Measurements from ENCODE around the gene TJAP1. TPM values are rescaled to one million over a fixed set of nuclear protein-coding genes. Genes with fewer than 3 reads are reported as not detected.
A peak's percentile ranks its signal among the peaks of the same experiment; 100 is the strongest.
"Not testable (repeated sequence)": the region's sequence is repeated elsewhere in the genome, so short reads cannot be mapped to it uniquely, and the experiment has no call there.

TJAP1 gene
- total RNA-seq, 1 donor from 2014 or later, result 12.9 TPM

DNA sequence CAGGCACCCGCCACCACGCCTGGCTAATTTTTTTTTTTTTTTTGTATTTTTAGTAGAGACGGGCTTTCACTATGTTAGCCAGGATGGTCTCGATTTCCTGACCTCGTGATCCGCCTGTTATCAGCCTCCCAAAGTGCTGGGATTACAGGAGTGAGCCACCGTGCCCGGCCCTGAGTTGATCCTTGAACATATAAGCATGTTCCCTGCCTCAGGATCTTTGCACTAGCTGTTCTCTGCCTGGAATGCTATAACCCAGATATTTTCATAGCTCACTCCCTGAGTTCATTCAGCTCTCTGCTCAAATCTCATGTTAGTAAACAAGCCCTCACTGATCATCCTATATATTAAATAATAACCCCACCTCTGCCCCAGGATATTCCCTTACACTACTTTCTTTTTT is 13.0 kb upstream of the TJAP1 start:
- DNase-seq (ENCODE audit: low spot score), result no peak
- Histone ChIP-seq H3K27me3 (peaks cover 21% of the 10 kb centered on the region), H2AFZ (replicated peaks) (no peak overlapping the region), H3K9me3 (ENCODE audit: low read depth) (no peaks in the 10 kb centered on the region), H3K79me2 (ENCODE audit: low read depth) (no peaks in the 10 kb centered on the region), H4K20me1 (ENCODE audit: low read depth) (no peaks in the 10 kb centered on the region), H3K27ac (no peak overlapping the region), H3K9ac (no peak overlapping the region), H3K36me3 (no peaks in the 10 kb centered on the region), H3K4me1 (peaks cover 9% of the 10 kb centered on the region), H3F3A (ENCODE audit: low read depth) (peaks cover 9% of the 10 kb centered on the region), H3K4me2 (no peak overlapping the region), H3K4me3 (no peak overlapping the region)
- Mint-ChIP-seq H3K9me3 (no peaks in the 10 kb centered on the region), H3K27ac (no peak overlapping the region), H3K4me1 (peaks cover 2% of the 10 kb centered on the region), H3K4me3 (no peak overlapping the region), H3K36me3 (no peaks in the 10 kb centered on the region), H3K27me3 (ENCODE audit: insufficient read depth, low read depth) (peaks cover 14% of the 10 kb centered on the region)
- TF ChIP-seq, protein P1, sequence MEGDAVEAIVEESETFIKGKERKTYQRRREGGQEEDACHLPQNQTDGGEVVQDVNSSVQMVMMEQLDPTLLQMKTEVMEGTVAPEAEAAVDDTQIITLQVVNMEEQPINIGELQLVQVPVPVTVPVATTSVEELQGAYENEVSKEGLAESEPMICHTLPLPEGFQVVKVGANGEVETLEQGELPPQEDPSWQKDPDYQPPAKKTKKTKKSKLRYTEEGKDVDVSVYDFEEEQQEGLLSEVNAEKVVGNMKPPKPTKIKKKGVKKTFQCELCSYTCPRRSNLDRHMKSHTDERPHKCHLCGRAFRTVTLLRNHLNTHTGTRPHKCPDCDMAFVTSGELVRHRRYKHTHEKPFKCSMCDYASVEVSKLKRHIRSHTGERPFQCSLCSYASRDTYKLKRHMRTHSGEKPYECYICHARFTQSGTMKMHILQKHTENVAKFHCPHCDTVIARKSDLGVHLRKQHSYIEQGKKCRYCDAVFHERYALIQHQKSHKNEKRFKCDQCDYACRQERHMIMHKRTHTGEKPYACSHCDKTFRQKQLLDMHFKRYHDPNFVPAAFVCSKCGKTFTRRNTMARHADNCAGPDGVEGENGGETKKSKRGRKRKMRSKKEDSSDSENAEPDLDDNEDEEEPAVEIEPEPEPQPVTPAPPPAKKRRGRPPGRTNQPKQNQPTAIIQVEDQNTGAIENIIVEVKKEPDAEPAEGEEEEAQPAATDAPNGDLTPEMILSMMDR (IDR thresholded peaks at IDR 0.05), result no peak
- TF ChIP-seq EZH2phosphoT487 (IDR thresholded peaks at IDR 0.05) (no peak), EZH2 (IDR thresholded peaks at IDR 0.05) (no peak)

- DNase-seq (ENCODE audit: low spot score), result no peak
- no peaks in the 10 kb centered on the region for H4K20me1 ChIP-seq (ENCODE audit: low read depth)
- H3K36me3 ChIP-seq, result no peaks in the 10 kb centered on the region
- H3K27ac ChIP-seq, result no peak overlapping the region
- H3K27me3 Mint-ChIP-seq (ENCODE audit: insufficient read depth, low read depth), result peaks cover 13% of the 10 kb centered on the region
- H3K4me2 ChIP-seq, result no peak overlapping the region
- peaks cover 10% of the 10 kb centered on the region for H3K27me3 ChIP-seq
- H3K4me3 ChIP-seq, result no peak overlapping the region
- no peaks in the 10 kb centered on the region for H3K36me3 Mint-ChIP-seq
- H3K4me1 Mint-ChIP-seq, result peaks cover 4% of the 10 kb centered on the region
- H3K9me3 ChIP-seq (ENCODE audit: low read depth), result no peaks in the 10 kb centered on the region
- TF ChIP-seq EZH2 (IDR thresholded peaks at IDR 0.05) (no peak), EZH2phosphoT487 (IDR thresholded peaks at IDR 0.05) (no peak)
- peaks cover 11% of the 10 kb centered on the region for H3F3A ChIP-seq (ENCODE audit: low read depth)
- H3K79me2 ChIP-seq (ENCODE audit: low read depth), result no peaks in the 10 kb centered on the region
- H3K4me1 ChIP-seq, result peaks cover 13% of the 10 kb centered on the region
- no peaks in the 10 kb centered on the region for H3K9me3 Mint-ChIP-seq
- H2AFZ ChIP-seq (replicated peaks), result no peak overlapping the region
- no peak overlapping the region for H3K9ac ChIP-seq
- H3K27ac Mint-ChIP-seq, result no peak overlapping the region
- no peak overlapping the region for H3K4me3 Mint-ChIP-seq
Measured at GRCh38 chr6:43465948-43466347, 11.4 kb upstream of the TJAP1 start.

DNA sequence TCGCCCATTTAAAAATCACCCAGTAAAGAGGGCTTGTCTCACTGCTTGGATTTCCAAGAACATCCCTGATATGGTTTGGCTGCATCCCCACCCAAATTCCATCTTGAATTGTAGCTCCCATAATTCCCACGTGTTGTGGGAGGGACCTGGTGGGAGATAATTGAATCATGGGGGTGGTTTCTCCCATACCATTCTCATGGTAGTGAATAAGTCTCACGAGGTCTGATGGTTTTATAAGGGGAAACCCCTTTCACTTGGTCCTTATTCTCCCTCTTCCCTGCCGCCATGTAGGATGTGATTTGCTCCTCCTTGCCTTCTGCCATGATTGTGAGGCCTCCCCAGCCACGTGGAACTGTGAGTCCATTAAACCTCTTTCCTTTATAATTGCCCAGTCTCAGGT is 10.1 kb upstream of the TJAP1 start:
- H3K36me3 ChIP-seq; H3K4me3 Mint-ChIP-seq; H3K9ac ChIP-seq; H3K79me2 ChIP-seq (ENCODE audit: low read depth); H3K27me3 ChIP-seq; H3K4me3 ChIP-seq; H3K36me3 Mint-ChIP-seq; H3K27ac ChIP-seq; H3K4me1 Mint-ChIP-seq; H3K9me3 Mint-ChIP-seq; H4K20me1 ChIP-seq (ENCODE audit: low read depth); H2AFZ ChIP-seq (replicated peaks); H3K9me3 ChIP-seq (ENCODE audit: low read depth); H3K27ac Mint-ChIP-seq; H3K27me3 Mint-ChIP-seq (ENCODE audit: insufficient read depth, low read depth); DNase-seq (ENCODE audit: low spot score); H3K4me2 ChIP-seq: not testable (repeated sequence)
- H3F3A ChIP-seq (ENCODE audit: low read depth), result peaks cover 11% of the 10 kb centered on the region
- H3K4me1 ChIP-seq, result peaks cover 13% of the 10 kb centered on the region

GRCh38 chr6:43467752-43468151 is 9.6 kb upstream of the TJAP1 start:
- Histone ChIP-seq H3K27me3 (peaks cover 4% of the 10 kb centered on the region), H3K4me2 (no peak overlapping the region), H3F3A (ENCODE audit: low read depth) (peaks cover 11% of the 10 kb centered on the region), H3K79me2 (ENCODE audit: low read depth) (no peaks in the 10 kb centered on the region), H3K9ac (no peak overlapping the region), H2AFZ (replicated peaks) (no peak overlapping the region), H4K20me1 (ENCODE audit: low read depth) (no peaks in the 10 kb centered on the region), H3K4me1 (peaks cover 13% of the 10 kb centered on the region), H3K27ac (no peak overlapping the region), H3K9me3 (ENCODE audit: low read depth) (no peaks in the 10 kb centered on the region), H3K36me3 (no peaks in the 10 kb centered on the region), H3K4me3 (no peak overlapping the region)
- peaks cover 4% of the 10 kb centered on the region for H3K4me1 Mint-ChIP-seq
- TF ChIP-seq EZH2 (IDR thresholded peaks at IDR 0.05), result no peak
- no peak for TF ChIP-seq EZH2phosphoT487 (IDR thresholded peaks at IDR 0.05)
- TF ChIP-seq, protein P1 (IDR thresholded peaks at IDR 0.05), result no peak
- peaks cover 9% of the 10 kb centered on the region for H3K27me3 Mint-ChIP-seq (ENCODE audit: insufficient read depth, low read depth)
- DNase-seq (ENCODE audit: low spot score), result no peak
- no peaks in the 10 kb centered on the region for H3K9me3 Mint-ChIP-seq
- H3K36me3 Mint-ChIP-seq, result no peaks in the 10 kb centered on the region
- peak overlapping the region; percentile 30 for H3K4me3 Mint-ChIP-seq
- H3K27ac Mint-ChIP-seq, result peak overlapping the region; percentile 9

Data from neural progenitor cell (in vitro differentiated cells).